K562 (cell line): ENCODE results near the gene PYGB. TPM values are rescaled to one million over a fixed set of nuclear protein-coding genes. Genes with fewer than 3 reads are reported as not detected.

Experiments used
- ATAC-seq: fragments of 200-7000 bp; cut with Tn5 transposase; 3 replicates; pipeline ENCODE4 v1.9.1; 2020; ENCODE audit warnings: moderate library complexity
- BruUV-seq: library from RNA; stranded (reverse); fragments of 400-500 nt; replicated peaks from 2 replicates; lab custom pipeline; 2021; lab: Mats Ljungman, UMichigan
- CTCF ChIA-PET: fragments of 300-600 bp; formaldehyde crosslinking; extraction: SDS; loops from one replicate; lab custom pipeline; 2021; ENCODE audit warnings: low intra/inter-chr PET ratio; lab: Yijun Ruan, JAX
- POLR2A ChIA-PET: fragments of 300-600, 350-650 bp; sonication (Branson Sonifier 250); formaldehyde crosslinking; extraction: SDS; loops from one replicate; lab custom pipeline; 2021; ENCODE audit warnings: antibody characterized with exemption, inconsistent platforms; lab: Yijun Ruan, JAX
- DNase-seq, 4 experiments: peaks; one replicate each; pipeline versions ENCODE4 v3.0.0 to v3.0.0-alpha.2; 2011 to 2018; ENCODE audit warnings: low spot score in 3 of 4, mixed read lengths in 3 of 4; ENCODE audit errors: extremely low read depth in 1 of 4
- FAIRE-seq: peaks from 2 replicates; lab custom pipeline; 2011; peaks lifted over from hg19 to GRCh38; lab: Jason Lieb, UNC
- H2AFZ ChIP-seq: 2 replicates; pipeline ENCODE4 v1.6.0; 2011; ENCODE audit warnings: low read depth, low read length, control low read depth, inconsistent platforms
- H3K27ac ChIP-seq: fragments of 200-600 bp; 3 replicates; pipeline ENCODE4 v1.8.0; 2011; ENCODE audit warnings: low read depth, mild to moderate bottlenecking, control low read depth, inconsistent platforms, low read length, moderate library complexity, mixed read lengths; ENCODE audit errors: extremely low read depth
- H3K27me3 ChIP-seq, 2 experiments: fragments of 300-600 bp in 1 of 2; 2 replicates in 1 of 2; 3 replicates in 1 of 2; pipeline versions ENCODE4 v1.6.0 to v1.8.0; 2011; ENCODE audit warnings: inconsistent platforms in 2 of 2, low read length in 2 of 2, mild to moderate bottlenecking in 1 of 2, mixed read lengths in 1 of 2, moderate library complexity in 1 of 2; ENCODE audit not compliant: control insufficient read depth in 2 of 2, insufficient read depth in 2 of 2
- H3K36me3 ChIP-seq: fragments of 300-600 bp; 3 replicates; pipeline ENCODE4 v1.8.0; 2011; ENCODE audit warnings: mild to moderate bottlenecking, low read length, inconsistent platforms; ENCODE audit not compliant: control insufficient read depth, insufficient read depth
- H3K4me1 ChIP-seq, 2 experiments: fragments of 200-600 bp in 1 of 2; replicated peaks in 1 of 2; 2 replicates in 1 of 2; 3 replicates in 1 of 2; pipeline versions ENCODE4 v1.5.1 to v1.8.0; 2011; ENCODE audit warnings: inconsistent platforms in 2 of 2, low read length in 2 of 2, mild to moderate bottlenecking in 1 of 2, mixed read lengths in 1 of 2, moderate library complexity in 1 of 2; ENCODE audit not compliant: control insufficient read depth in 2 of 2, insufficient read depth in 2 of 2
- H3K4me2 ChIP-seq: 2 replicates; pipeline ENCODE4 v1.6.1; 2011; ENCODE audit warnings: low read length, control low read depth, inconsistent platforms, mixed read lengths; ENCODE audit not compliant: insufficient read depth
- H3K4me3 ChIP-seq: fragments of 200-600 bp; sonication (generic), shearing (Covaris generic); 2 replicates; pipeline ENCODE4 v1.5.1; 2016; ENCODE audit warnings: control low read depth, inconsistent platforms
- H3K79me2 ChIP-seq: fragments of 200-600 bp; 3 replicates; pipeline ENCODE4 v1.8.0; 2011; ENCODE audit warnings: low read length, inconsistent platforms; ENCODE audit not compliant: control insufficient read depth, insufficient read depth
- H3K9ac ChIP-seq, 2 experiments: 2 replicates each; pipeline versions ENCODE4 v1.6.0 to v1.6.1; 2011; ENCODE audit warnings: low read depth in 2 of 2, low read length in 2 of 2, control low read depth in 1 of 2, inconsistent platforms in 1 of 2, mild to moderate bottlenecking in 1 of 2, mixed read lengths in 1 of 2; ENCODE audit not compliant: insufficient read depth in 1 of 2
- H3K9me1 ChIP-seq: one replicate; pipeline ENCODE4 v1.6.0; 2011; ENCODE audit warnings: inconsistent platforms, mild to moderate bottlenecking, low read length, moderate library complexity; ENCODE audit not compliant: control insufficient read depth, insufficient read depth
- H3K9me3 ChIP-seq: replicated peaks from 2 replicates; pipeline ENCODE4 v1.5.1; 2011; ENCODE audit warnings: low read depth, low read length, inconsistent platforms; ENCODE audit not compliant: control insufficient read depth, insufficient read depth
- H4K20me1 ChIP-seq: replicated peaks from 2 replicates; pipeline ENCODE4 v1.6.1; 2011; ENCODE audit warnings: low read length, inconsistent platforms, mixed read lengths; ENCODE audit not compliant: control insufficient read depth, insufficient read depth
- ATF6 ChIP-seq: sonication (generic); formaldehyde crosslinking; IDR thresholded peaks from 2 replicates; pipeline ENCODE4 v1.4.0; 2020; ENCODE audit warnings: mild to moderate bottlenecking, missing genetic modification reagents
- BACH1 ChIP-seq: fragments of 200-800 bp; sonication (Bioruptor generic); IDR thresholded peaks from 2 replicates; pipeline ENCODE4 v1.6.1; 2016; ENCODE audit warnings: missing genetic modification characterization, missing compliant biosample characterization
- C11orf30 ChIP-seq: fragments of 450-650 bp; IDR thresholded peaks from 2 replicates; pipeline ENCODE4 v1.6.1; 2016; ENCODE audit warnings: low read depth, mild to moderate bottlenecking
- CBX8 ChIP-seq: fragments of 200-600 bp; sonication (generic); IDR thresholded peaks from 2 replicates; pipeline ENCODE4 v1.6.1; 2012; ENCODE audit warnings: borderline replicate concordance, mixed run types, low read depth, mild to moderate bottlenecking, moderate library complexity, mixed read lengths, low read length, control low read depth, inconsistent platforms; ENCODE audit not compliant: poor library complexity, severe bottlenecking; ENCODE audit errors: extremely low read depth
- CREB5 ChIP-seq: fragments of 250-450 bp; sonication (Bioruptor Pico); IDR thresholded peaks from 2 replicates; pipeline ENCODE4 v1.5.0; 2020; ENCODE audit warnings: mild to moderate bottlenecking
- FUS ChIP-seq: fragments of 200-400 bp; formaldehyde crosslinking; optimal IDR thresholded peaks from 2 replicates; pipeline ENCODE3; 2017; ENCODE audit warnings: low read depth, low read length
- MAFK ChIP-seq: IDR thresholded peaks from 2 replicates; pipeline ENCODE4 v1.6.1; 2011; ENCODE audit warnings: low read length, improper control_type of control experiment
- MBD1 ChIP-seq: fragments of 250-450 bp; sonication (Bioruptor Pico); IDR thresholded peaks from 2 replicates; pipeline ENCODE4 v1.8.0; 2022; ENCODE audit warnings: inconsistent platforms
- POLR2G ChIP-seq: fragments of 200-400 bp; formaldehyde crosslinking; IDR thresholded peaks from 2 replicates; pipeline ENCODE4 v1.6.1; 2017; ENCODE audit warnings: low read depth, mild to moderate bottlenecking, antibody characterized with exemption, low read length, moderate library complexity
- U2AF1 ChIP-seq: fragments of 200-400 bp; formaldehyde crosslinking; optimal IDR thresholded peaks from 2 replicates; pipeline ENCODE3; 2017; ENCODE audit warnings: mild to moderate bottlenecking, low read depth, low read length, moderate library complexity
- ZNF395 ChIP-seq: fragments of 200-800 bp; sonication (Bioruptor generic); IDR thresholded peaks from 2 replicates; pipeline ENCODE4 v1.6.1; 2017; ENCODE audit warnings: missing genetic modification characterization, missing compliant biosample characterization
- WGBS: fragments of 100-300 bp; shearing (Covaris generic); methylation state at CpG from one replicate; pipeline ENCODE4 v1.1.6; 2016; ENCODE audit warnings: low coverage, mixed read lengths; ENCODE audit not compliant: insufficient coverage; ENCODE audit errors: missing lambda C conversion rate; 5-methylcytosine and 5-hydroxymethylcytosine counted together
- in situ Hi-C: fragments of 300-500 bp; cut with MboI; formaldehyde crosslinking; loops from 4 replicates; pipeline ENCODE4 v1.15.0; 2018; ENCODE audit warnings: inconsistent platforms, mixed read lengths
- intact Hi-C: fragments of 100-400 bp; cut with micrococcal nuclease; formaldehyde crosslinking; loops from 2 replicates; pipeline ENCODE4 v1.14.2; 2022
- polyA plus RNA-seq, 8 experiments: library from polyadenylated mRNA; depleted of rRNA in 4 of 8; stranded (reverse) in 5 of 8; unstranded in 3 of 8; fragments of >200 nt; fragmentation: Nextera tagmentation in 2 of 8; fragmentation: Illumina TruSeq in 1 of 8; extraction: Ambion mirVana in 2 of 8; extraction: Trizol in 1 of 8; gene quantifications; 2 replicates each; pipeline versions ENCODE4 v1.2.1 to v1.2.3, GENCODE V29; 2011 to 2014; ENCODE audit warnings: inconsistent platforms in 1 of 8, missing spikeins in 1 of 8
- total RNA-seq, 7 experiments: library from RNA; depleted of rRNA in 6 of 7; stranded (reverse); fragments of >200 nt in 6 of 7; fragmentation: Illumina TruSeq in 2 of 7; extraction: Trizol in 2 of 7; gene quantifications; 2 replicates each; pipeline versions ENCODE4 v1.2.1 to v1.2.3, GENCODE V29; 2011 to 2021; ENCODE audit warnings: low replicate concordance in 1 of 7

The PYGB gene
- total and polyA plus RNA-seq, 9 of the 15 experiments (the other 6 are each of a cell fraction or from before 2014, with no cell fraction given), result 0.34 to 18.0 (median 9.8) TPM

GRCh38 chr20:25222461-25223178 lies 25.3 kb upstream of the PYGB start (continued):
- TF ChIP-seq MBD1 (CRISPR knock-in tag) (no peak), POLR2G (peak; percentile 25), ATF6 (CRISPR knock-in tag) (no peak)
- TF ChIP-seq, all 486 proteins: peak for 2

- Histone ChIP-seq H3K79me2 (no peaks in the 10 kb centered on the region), H3K9ac (peak overlapping the region in 1 of 2 experiments; percentile 81; a peak in 3 of 4 replicates), H3K9me3 (no peaks in the 10 kb centered on the region), H2AFZ (no peak overlapping the region), H3K4me2 (peak overlapping the region; percentile 29; the same call in 1 of the 2 replicates), H3K27me3 (no peaks in the 10 kb centered on the region), H3K4me3 (no peak overlapping the region), H3K4me1 (peaks cover 32 to 55% of the 10 kb centered on the region in 2 experiments), H3K27ac (peak overlapping the region; percentile 81; the same call in 2 of the 3 replicates), H3K9me1 (peaks cover 3% of the 10 kb centered on the region), H3K36me3 (no peaks in the 10 kb centered on the region; the same call in 1 of the 3 replicates), H4K20me1 (0 out of 2 replicates have a peak, but pooled peaks cover 3% of the 10 kb centered on the region)
- peak; percentile 91 for ATAC-seq
- POLR2A ChIA-PET, result interaction anchor here (0.6 to 1.9 kb wide), 6 partner anchors 10 to 148 kb away, joined by 3 to 6 read pairs (median 4); no protein-coding TSS in a partner anchor
- in situ Hi-C loops (no loop called here), intact Hi-C loops (loop anchor here (1.0 kb wide), 1 partner anchor 25 kb away; the partner anchor contains the start of gene PYGB)
- CTCF ChIA-PET, result no interaction called here
- 1% methylated on average over 7 of the region's 8 CpGs for WGBS
- BruUV-seq, result no TSS peak
- DNase-seq, result peak; percentile 39 to 81 (median 58)
- FAIRE-seq, result peak; percentile 89
- TF ChIP-seq CREB5 (CRISPR knock-in tag) (no peak), FUS (no peak), CBX8 (no peak), C11orf30 (peak; percentile 65), ZNF395 (no peak), U2AF1 (no peak), BACH1 (tag) (no peak), MAFK (peak; percentile 29; the same call in 1 of the 2 replicates)
Measured at GRCh38 chr20:25223179-25223661, 24.7 kb upstream of the PYGB start.
